Activated effector memory CD4-positive, alpha-beta T cell treated with Interleukin-2 at 50 U/mL for 16 hours (primary cell): ENCODE results near the gene BCOR.

Experiments
- DNase-seq: peaks from one replicate; pipeline ENCODE4 v3.0.0-alpha.2; 2020

The BCOR gene

GRCh38 chrX:40096395-40097091 is 1.2 kb downstream of the BCOR start:
- peak; percentile 42 for DNase-seq

GRCh38 chrX:40095583-40096394 is 2.0 kb downstream of the BCOR start:
- no peak for DNase-seq

- no peak for DNase-seq
These were observed 2.7 kb downstream of the BCOR start for GRCh38 chrX:40094900-40095582.

- DNase-seq, result no peak
These were observed 3.5 kb downstream of the BCOR start for GRCh38 chrX:40094041-40094899.

GRCh38 chrX:40093586-40093985 is 4.2 kb downstream of the BCOR start:
- no peak for DNase-seq

GRCh38 chrX:40092808-40093435 is 4.8 kb downstream of the BCOR start:
- no peak for DNase-seq

GRCh38 chrX:40091691-40092421 is 5.9 kb downstream of the BCOR start:
- DNase-seq, result no peak

GRCh38 chrX:40090961-40091360 is 6.8 kb downstream of the BCOR start:
- DNase-seq, result no peak

- no peak for DNase-seq
These were observed 7.5 kb downstream of the BCOR start for GRCh38 chrX:40090050-40090804.

- no peak for DNase-seq
These were observed 8.8 kb downstream of the BCOR start for GRCh38 chrX:40088803-40089540.

- no peak for DNase-seq
These were observed 9.5 kb downstream of the BCOR start for GRCh38 chrX:40088299-40088625.

GRCh38 chrX:40087425-40088298 is 10.1 kb downstream of the BCOR start:
- no peak for DNase-seq

- no peak for DNase-seq
These were observed 11.0 kb downstream of the BCOR start for GRCh38 chrX:40086569-40087335.

GRCh38 chrX:40085714-40086113 is 12.0 kb downstream of the BCOR start:
- no peak for DNase-seq

- no peak for DNase-seq
These were observed 12.6 kb downstream of the BCOR start for GRCh38 chrX:40085102-40085551.

- no peak for DNase-seq
These were observed 13.2 kb downstream of the BCOR start for GRCh38 chrX:40084471-40085101.

- no peak for DNase-seq
These were observed 13.8 kb downstream of the BCOR start for GRCh38 chrX:40083979-40084359.
